OCI-LY3 (cell line): ENCODE measurements around the gene UGDH.

Experiments used
- CTCF ChIP-seq: fragments of 200-600, 300-600 bp; sonication (generic); IDR thresholded peaks from 2 replicates; pipeline ENCODE4 v1.5.1; 2014; ENCODE audit warnings: antibody characterized with exemption, low read length, low read depth
- EZH2phosphoT487 ChIP-seq: fragments of 200-600 bp; shearing (Covaris generic); IDR thresholded peaks from 2 replicates; pipeline ENCODE4 v1.6.1; 2018; ENCODE audit warnings: antibody characterized with exemption, mixed run types, low read depth

GRCh38 chr4:39495446-39496213, 31.6 kb downstream of the UGDH start:
- TF ChIP-seq CTCF (no peak), EZH2phosphoT487 (no peak)
